ENCODE data around the gene KRTAP10-8. TPM values are rescaled to one million over a fixed set of nuclear protein-coding genes. Genes with fewer than 3 reads are reported as not detected.

The KRTAP10-8 gene
- total and polyA plus RNA-seq, 2 of the 4 experiments (the other 2 are of a cell fraction): not detected

DNA sequence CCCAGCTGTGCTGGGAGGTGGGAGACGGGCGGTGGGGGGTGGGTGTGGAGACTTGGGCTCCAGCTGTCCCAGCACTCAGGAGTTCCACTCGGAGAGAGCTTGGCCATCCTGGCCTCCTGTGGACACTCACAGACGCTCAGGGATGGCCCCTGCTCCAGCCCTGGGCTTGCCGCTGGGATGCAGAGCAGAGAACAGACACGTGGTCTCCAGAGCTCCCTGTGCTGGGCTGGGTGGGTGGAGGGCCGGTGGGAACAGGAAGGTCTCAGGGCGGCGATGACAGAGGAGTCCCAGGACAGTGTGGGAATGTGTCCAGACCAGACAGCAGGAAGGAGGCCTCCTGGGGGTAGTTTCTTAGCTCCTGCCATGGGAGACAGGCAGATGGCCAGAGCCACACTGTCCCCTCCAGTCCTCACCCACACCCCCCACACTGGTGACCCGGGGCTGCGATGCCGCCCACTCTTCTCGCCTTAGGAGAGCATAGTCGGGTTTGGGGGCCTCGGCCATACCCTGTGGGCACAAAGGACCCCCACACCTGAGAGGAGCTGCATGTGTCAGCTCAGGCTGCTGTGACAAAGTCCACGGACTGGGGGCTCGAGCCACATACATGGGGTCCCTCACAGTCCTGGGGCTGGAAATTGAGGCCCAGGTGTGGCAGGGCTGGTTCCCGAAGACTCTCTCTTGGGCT, 17.0 kb downstream of the KRTAP10-8 start:
- Histone ChIP-seq H3K27me3 (ENCODE audit: control insufficient read depth, insufficient read depth, low read length) (peaks cover 2% of the 10 kb centered on the region; the same call in 1 of the 2 replicates), H3K23ac (ENCODE audit: low read depth, low read length) (no peak overlapping the region), H3K18ac (ENCODE audit: low read depth, low read length) (no peak overlapping the region), H2AK9ac (replicated peaks; ENCODE audit: low read depth, low read length, poor library complexity) (no peak overlapping the region), H3K4me2 (ENCODE audit: low read depth, low read length) (no peak overlapping the region), H3K4me3 (ENCODE audit: insufficient read depth, low read depth, low read length) (no peak overlapping the region), H2BK5ac (ENCODE audit: low read depth, low read length, poor library complexity, severe bottlenecking) (no peak overlapping the region), H3K36me3 (ENCODE audit: control insufficient read depth, insufficient read depth, low read length) (no peaks in the 10 kb centered on the region), H3K56ac (ENCODE audit: extremely low read depth, insufficient read depth, low read length) (no peak overlapping the region), H2BK120ac (ENCODE audit: low read depth, low read length) (no peak overlapping the region), H4K8ac (ENCODE audit: low read depth in 2 of 2, low read length in 2 of 2) (no peak overlapping the region), H3K14ac (replicated peaks; ENCODE audit: low read depth, low read length) (no peak overlapping the region), H2AK5ac (ENCODE audit: low read depth, low read length) (no peak overlapping the region), H3K4ac (ENCODE audit: low read depth, low read length) (no peak overlapping the region), H3K79me1 (ENCODE audit: low read depth in 1 of 2, low read length in 2 of 2) (no peaks in the 10 kb centered on the region), H3K9me3 (ENCODE audit: control insufficient read depth, insufficient read depth, low read length) (0 out of 2 replicates have a peak, but pooled peaks cover 2% of the 10 kb centered on the region), H2BK15ac (ENCODE audit: low read depth, low read length) (no peak overlapping the region), H2BK20ac (ENCODE audit: low read depth, low read length) (no peak overlapping the region), H4K91ac (ENCODE audit: insufficient read depth, low read depth, low read length) (no peak overlapping the region), H3K4me1 (ENCODE audit: control insufficient read depth, insufficient read depth, low read length) (no peaks in the 10 kb centered on the region), H4K20me1 (ENCODE audit: insufficient read depth, low read length) (no peaks in the 10 kb centered on the region), H4K5ac (ENCODE audit: low read depth, low read length) (no peak overlapping the region), H3K27ac (ENCODE audit: insufficient read depth, low read length) (no peak overlapping the region), H3K9me1 (ENCODE audit: insufficient read depth, low read length) (no peaks in the 10 kb centered on the region), H3K9ac (ENCODE audit: low read depth, low read length) (no peak overlapping the region), H2AFZ (replicated peaks; ENCODE audit: low read length, poor library complexity) (no peak overlapping the region)
- no peak for DNase-seq
- ChIA-PET CTCF (no interaction called here), POLR2A (ENCODE audit: unreplicated experiment) (no interaction called here)
- BruUV-seq (replicated peaks): no TSS peak
- dilution Hi-C loops (cut with HindIII; ENCODE audit: low sequenced_read_pairs, unreplicated experiment) (no loop called here), intact Hi-C loops (cut with micrococcal nuclease) (no loop called here), in situ Hi-C loops (cut with MboI; ENCODE audit: low sequenced_read_pairs) (no loop called here)
- 51% methylated on average over 5 of the region's 18 CpGs; no CpG with 5 or more reads in 1 of the 2 experiments for WGBS, 2 experiments (ENCODE audit: extremely low coverage in 2 of 2, insufficient read length in 1 of 2)
- TF ChIP-seq MXI1 (IDR thresholded peaks at IDR 0.05; ENCODE audit: borderline replicate concordance, low read depth, low read length) (no peak), RAD21 (IDR thresholded peaks at IDR 0.05; ENCODE audit: low read length) (no peak), CEBPB (IDR thresholded peaks at IDR 0.05; ENCODE audit: low read depth, low read length) (no peak), MAZ (IDR thresholded peaks at IDR 0.05; ENCODE audit: borderline replicate concordance, low read depth, low read length) (no peak), FOS (IDR thresholded peaks at IDR 0.05; ENCODE audit: low read depth, low read length) (no peak), RFX5 (IDR thresholded peaks at IDR 0.05; ENCODE audit: low read depth, low read length) (no peak), CHD1 (IDR thresholded peaks at IDR 0.05; ENCODE audit: low read depth, low read length) (no peak), MAFK (IDR thresholded peaks at IDR 0.05; ENCODE audit: low read depth, low read length) (no peak), RCOR1 (IDR thresholded peaks at IDR 0.05; ENCODE audit: insufficient replicate concordance, low read length) (no peak), SMC3 (IDR thresholded peaks at IDR 0.05; ENCODE audit: low read depth, low read length) (no peak), POLR2A (IDR thresholded peaks at IDR 0.05; ENCODE audit: low read depth, low read length) (no peak)
- TF ChIP-seq, protein P1, sequence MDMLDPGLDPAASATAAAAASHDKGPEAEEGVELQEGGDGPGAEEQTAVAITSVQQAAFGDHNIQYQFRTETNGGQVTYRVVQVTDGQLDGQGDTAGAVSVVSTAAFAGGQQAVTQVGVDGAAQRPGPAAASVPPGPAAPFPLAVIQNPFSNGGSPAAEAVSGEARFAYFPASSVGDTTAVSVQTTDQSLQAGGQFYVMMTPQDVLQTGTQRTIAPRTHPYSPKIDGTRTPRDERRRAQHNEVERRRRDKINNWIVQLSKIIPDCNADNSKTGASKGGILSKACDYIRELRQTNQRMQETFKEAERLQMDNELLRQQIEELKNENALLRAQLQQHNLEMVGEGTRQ (IDR thresholded peaks at IDR 0.05; ENCODE audit: low read depth, low read length): no peak
- TF ChIP-seq, protein P2, sequence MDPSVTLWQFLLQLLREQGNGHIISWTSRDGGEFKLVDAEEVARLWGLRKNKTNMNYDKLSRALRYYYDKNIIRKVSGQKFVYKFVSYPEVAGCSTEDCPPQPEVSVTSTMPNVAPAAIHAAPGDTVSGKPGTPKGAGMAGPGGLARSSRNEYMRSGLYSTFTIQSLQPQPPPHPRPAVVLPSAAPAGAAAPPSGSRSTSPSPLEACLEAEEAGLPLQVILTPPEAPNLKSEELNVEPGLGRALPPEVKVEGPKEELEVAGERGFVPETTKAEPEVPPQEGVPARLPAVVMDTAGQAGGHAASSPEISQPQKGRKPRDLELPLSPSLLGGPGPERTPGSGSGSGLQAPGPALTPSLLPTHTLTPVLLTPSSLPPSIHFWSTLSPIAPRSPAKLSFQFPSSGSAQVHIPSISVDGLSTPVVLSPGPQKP (IDR thresholded peaks at IDR 0.05; ENCODE audit: borderline replicate concordance, low read depth, low read length): no peak
- ATAC-seq (ENCODE audit: low read depth): no peak

All from IMR-90 (cell line).